ENCODE data around the gene IFIT2. TPM values are rescaled to one million over a fixed set of nuclear protein-coding genes. Genes with fewer than 3 reads are reported as not detected.

Gene IFIT2
- total RNA-seq, 1 experiment from 2014 or later, result 1.0 TPM

DNA sequence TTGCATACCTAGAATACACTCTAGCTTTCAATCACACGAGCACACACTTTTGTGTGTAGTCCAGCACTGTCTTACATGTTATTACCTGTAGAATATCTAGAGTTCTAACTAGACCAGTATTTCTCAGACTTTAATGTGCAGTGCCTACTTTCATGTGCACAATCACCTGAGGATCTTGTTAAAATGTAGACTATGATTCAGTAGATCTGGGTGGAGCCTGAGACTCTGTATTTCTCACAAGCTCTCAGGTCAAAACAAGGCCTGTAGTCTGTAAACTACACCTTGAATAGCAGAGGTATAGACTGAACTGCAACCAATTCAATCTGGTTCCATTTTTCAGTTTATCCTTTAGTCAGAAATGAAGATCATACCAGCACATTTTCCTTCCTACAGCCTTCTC lies 11.1 kb downstream of the IFIT2 start:
- Histone ChIP-seq H3K4me2 (ENCODE audit: low read length) (no peak overlapping the region), H4K20me1 (ENCODE audit: insufficient read depth) (no peaks in the 10 kb centered on the region), H3K4me1 (ENCODE audit: control insufficient read depth in 1 of 2, insufficient read depth in 2 of 2, low read length in 2 of 2) (no peaks in the 10 kb centered on the region), H3K79me2 (ENCODE audit: insufficient read depth, low read length) (no peaks in the 10 kb centered on the region), H3K36me3 (ENCODE audit: control insufficient read depth in 1 of 2, insufficient read depth in 2 of 2, low read length in 2 of 2) (no peaks in the 10 kb centered on the region), H3K27me3 (ENCODE audit: insufficient read depth, low read length) (no peaks in the 10 kb centered on the region), H3K9me2 (ENCODE audit: insufficient read depth) (no peaks in the 10 kb centered on the region), H3K9me3 (ENCODE audit: control insufficient read depth in 1 of 2, insufficient read depth in 1 of 2, low read depth in 1 of 2, low read length in 2 of 2) (no peaks in the 10 kb centered on the region), H3K27ac (ENCODE audit: low read depth, low read length) (no peak overlapping the region), H2AFZ (ENCODE audit: low read depth, low read length, poor library complexity, severe bottlenecking) (no peak overlapping the region), H3K9ac (ENCODE audit: low read length) (no peak overlapping the region), H3K4me3 (replicated peaks in 1 of 2; ENCODE audit: low read depth in 1 of 2, low read length in 2 of 2) (no peak overlapping the region)
- intact Hi-C loops (cut with micrococcal nuclease), result no loop called here
- POLR2A ChIA-PET, result no interaction called here
- CTCF ChIA-PET, result no interaction called here
- TF ChIP-seq EZH2phosphoT487 (IDR thresholded peaks at IDR 0.05; ENCODE audit: borderline replicate concordance) (no peak), SRF (IDR thresholded peaks at IDR 0.05; ENCODE audit: low read depth) (no peak), FOSL1 (IDR thresholded peaks at IDR 0.05; ENCODE audit: low read depth) (no peak), CEBPB (IDR thresholded peaks at IDR 0.05; ENCODE audit: low read depth) (no peak), POLR2A (IDR thresholded peaks at IDR 0.05; ENCODE audit: borderline replicate concordance, extremely low read depth, insufficient read depth, insufficient read length) (no peak), ELF1 (IDR thresholded peaks at IDR 0.05; ENCODE audit: borderline replicate concordance, low read depth) (no peak), ZFX (IDR thresholded peaks at IDR 0.05) (no peak), CBX3 (IDR thresholded peaks at IDR 0.05; ENCODE audit: low read depth) (no peak), RAD21 (IDR thresholded peaks at IDR 0.05; ENCODE audit: low read depth) (no peak), SIN3A (IDR thresholded peaks at IDR 0.05; ENCODE audit: low read depth) (no peak), EGR1 (IDR thresholded peaks at IDR 0.05; ENCODE audit: low read depth) (no peak), SP1 (IDR thresholded peaks at IDR 0.05; ENCODE audit: low read depth) (no peak), ZNF274 (IDR thresholded peaks at IDR 0.05; ENCODE audit: low read depth, low read length) (no peak), TCF7L2 (IDR thresholded peaks at IDR 0.05; ENCODE audit: borderline replicate concordance, extremely low read depth, insufficient read depth, insufficient read length) (no peak)
- TF ChIP-seq, protein P1, sequence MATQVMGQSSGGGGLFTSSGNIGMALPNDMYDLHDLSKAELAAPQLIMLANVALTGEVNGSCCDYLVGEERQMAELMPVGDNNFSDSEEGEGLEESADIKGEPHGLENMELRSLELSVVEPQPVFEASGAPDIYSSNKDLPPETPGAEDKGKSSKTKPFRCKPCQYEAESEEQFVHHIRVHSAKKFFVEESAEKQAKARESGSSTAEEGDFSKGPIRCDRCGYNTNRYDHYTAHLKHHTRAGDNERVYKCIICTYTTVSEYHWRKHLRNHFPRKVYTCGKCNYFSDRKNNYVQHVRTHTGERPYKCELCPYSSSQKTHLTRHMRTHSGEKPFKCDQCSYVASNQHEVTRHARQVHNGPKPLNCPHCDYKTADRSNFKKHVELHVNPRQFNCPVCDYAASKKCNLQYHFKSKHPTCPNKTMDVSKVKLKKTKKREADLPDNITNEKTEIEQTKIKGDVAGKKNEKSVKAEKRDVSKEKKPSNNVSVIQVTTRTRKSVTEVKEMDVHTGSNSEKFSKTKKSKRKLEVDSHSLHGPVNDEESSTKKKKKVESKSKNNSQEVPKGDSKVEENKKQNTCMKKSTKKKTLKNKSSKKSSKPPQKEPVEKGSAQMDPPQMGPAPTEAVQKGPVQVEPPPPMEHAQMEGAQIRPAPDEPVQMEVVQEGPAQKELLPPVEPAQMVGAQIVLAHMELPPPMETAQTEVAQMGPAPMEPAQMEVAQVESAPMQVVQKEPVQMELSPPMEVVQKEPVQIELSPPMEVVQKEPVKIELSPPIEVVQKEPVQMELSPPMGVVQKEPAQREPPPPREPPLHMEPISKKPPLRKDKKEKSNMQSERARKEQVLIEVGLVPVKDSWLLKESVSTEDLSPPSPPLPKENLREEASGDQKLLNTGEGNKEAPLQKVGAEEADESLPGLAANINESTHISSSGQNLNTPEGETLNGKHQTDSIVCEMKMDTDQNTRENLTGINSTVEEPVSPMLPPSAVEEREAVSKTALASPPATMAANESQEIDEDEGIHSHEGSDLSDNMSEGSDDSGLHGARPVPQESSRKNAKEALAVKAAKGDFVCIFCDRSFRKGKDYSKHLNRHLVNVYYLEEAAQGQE (IDR thresholded peaks at IDR 0.05; ENCODE audit: low read depth), result no peak
- TF ChIP-seq, protein P2, sequence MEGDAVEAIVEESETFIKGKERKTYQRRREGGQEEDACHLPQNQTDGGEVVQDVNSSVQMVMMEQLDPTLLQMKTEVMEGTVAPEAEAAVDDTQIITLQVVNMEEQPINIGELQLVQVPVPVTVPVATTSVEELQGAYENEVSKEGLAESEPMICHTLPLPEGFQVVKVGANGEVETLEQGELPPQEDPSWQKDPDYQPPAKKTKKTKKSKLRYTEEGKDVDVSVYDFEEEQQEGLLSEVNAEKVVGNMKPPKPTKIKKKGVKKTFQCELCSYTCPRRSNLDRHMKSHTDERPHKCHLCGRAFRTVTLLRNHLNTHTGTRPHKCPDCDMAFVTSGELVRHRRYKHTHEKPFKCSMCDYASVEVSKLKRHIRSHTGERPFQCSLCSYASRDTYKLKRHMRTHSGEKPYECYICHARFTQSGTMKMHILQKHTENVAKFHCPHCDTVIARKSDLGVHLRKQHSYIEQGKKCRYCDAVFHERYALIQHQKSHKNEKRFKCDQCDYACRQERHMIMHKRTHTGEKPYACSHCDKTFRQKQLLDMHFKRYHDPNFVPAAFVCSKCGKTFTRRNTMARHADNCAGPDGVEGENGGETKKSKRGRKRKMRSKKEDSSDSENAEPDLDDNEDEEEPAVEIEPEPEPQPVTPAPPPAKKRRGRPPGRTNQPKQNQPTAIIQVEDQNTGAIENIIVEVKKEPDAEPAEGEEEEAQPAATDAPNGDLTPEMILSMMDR (IDR thresholded peaks at IDR 0.05 in 2 of 3, conservative IDR thresholded peaks at IDR 0.05 in 1 of 3; ENCODE audit: borderline replicate concordance in 1 of 3, insufficient read depth in 1 of 3, low read depth in 2 of 3, low read length in 2 of 3), result no peak
- TF ChIP-seq, protein P3, sequence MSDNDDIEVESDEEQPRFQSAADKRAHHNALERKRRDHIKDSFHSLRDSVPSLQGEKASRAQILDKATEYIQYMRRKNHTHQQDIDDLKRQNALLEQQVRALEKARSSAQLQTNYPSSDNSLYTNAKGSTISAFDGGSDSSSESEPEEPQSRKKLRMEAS (IDR thresholded peaks at IDR 0.05), result no peak
- RAD21 ChIA-PET (ENCODE audit: low non-redundant PET in 1 of 2, low total read pairs in 2 of 2, uncharacterized antibody in 2 of 2, unreplicated experiment in 2 of 2), result no interaction called here
- ATAC-seq, result no peak
- BruUV-seq (replicated peaks), result no TSS peak
- no peak for DNase-seq (ENCODE audit: low read depth, low spot score)

Data from HCT116 (cell line).